Breast epithelium (tissue), 3 donors: ENCODE data around the gene PFN1.

Experiments used
- CTCF ChIP-seq, 3 donors: fragments of 450-650 bp; IDR thresholded peaks; one replicate each; pipeline ENCODE4 v1.5.1; 2016 to 2017; ENCODE audit warnings: antibody characterized with exemption in 3 of 3, mild to moderate bottlenecking in 3 of 3, moderate library complexity in 3 of 3
- POLR2A ChIP-seq: fragments of 450-650 bp; IDR thresholded peaks from one replicate; pipeline ENCODE4 v1.6.1; 2016; ENCODE audit warnings: antibody characterized with exemption, mild to moderate bottlenecking, moderate library complexity
- POLR2AphosphoS5 ChIP-seq, 3 donors: sonication (generic); formaldehyde crosslinking; IDR thresholded peaks; one replicate each; pipeline ENCODE4 v1.6.1; 2017; ENCODE audit warnings: antibody characterized with exemption in 3 of 3

- no peak for TF ChIP-seq POLR2A
- no peak for TF ChIP-seq POLR2AphosphoS5 (IDR thresholded peaks at IDR 0.05)
- no peak for TF ChIP-seq CTCF (IDR thresholded peaks at IDR 0.05)
Observed at GRCh38 chr17:4951486-4951885, 3.2 kb upstream of the PFN1 start.
